Activated CD4-positive, CD25-positive, alpha-beta regulatory T cell (primary cell): ENCODE results near the gene KLHDC8B.
"Not testable (repeated sequence)": the region's sequence is repeated elsewhere in the genome, so short reads cannot be mapped to it uniquely, and the experiment has no call there.

Experiments
- DNase-seq, 4 experiments: peaks; one replicate each; lab custom pipeline; 2025; lab: John Stamatoyannopoulos, UW

Gene KLHDC8B

GRCh38 chr3:49183873-49184272 is 12.5 kb downstream of the KLHDC8B start:
- no peak for DNase-seq

- no peak for DNase-seq
These were observed 20.3 kb downstream of the KLHDC8B start for GRCh38 chr3:49191741-49192140.

- DNase-seq: no peak
These were observed 26.8 kb downstream of the KLHDC8B start for GRCh38 chr3:49198161-49198560.

GRCh38 chr3:49198611-49199230 is 27.3 kb downstream of the KLHDC8B start:
- DNase-seq: no peak

GRCh38 chr3:49199239-49199899 is 28.0 kb downstream of the KLHDC8B start:
- no peak for DNase-seq

GRCh38 chr3:49199900-49200281 is 28.5 kb downstream of the KLHDC8B start:
- DNase-seq: no peak

GRCh38 chr3:49213541-49213943 is 42.1 kb downstream of the KLHDC8B start:
- no peak for DNase-seq

- DNase-seq: no peak
These were observed 42.6 kb downstream of the KLHDC8B start for GRCh38 chr3:49213998-49214397.

GRCh38 chr3:49216687-49217086 is 45.3 kb downstream of the KLHDC8B start:
- DNase-seq: not testable (repeated sequence)

- not testable (repeated sequence) for DNase-seq
These were observed 45.7 kb downstream of the KLHDC8B start for GRCh38 chr3:49217108-49217507.

- no peak for DNase-seq
These were observed 46.5 kb downstream of the KLHDC8B start for GRCh38 chr3:49217688-49218470.

- not testable (repeated sequence) for DNase-seq
These were observed 47.1 kb downstream of the KLHDC8B start for GRCh38 chr3:49218471-49218989.

- no peak for DNase-seq
These were observed 47.7 kb downstream of the KLHDC8B start for GRCh38 chr3:49219132-49219531.

- DNase-seq: not testable (repeated sequence)
These were observed 49.7 kb downstream of the KLHDC8B start for GRCh38 chr3:49220985-49221563.

- no peak for DNase-seq
These were observed 50.6 kb downstream of the KLHDC8B start for GRCh38 chr3:49222002-49222401.
